Activated CD8-positive, alpha-beta memory T cell treated with anti-CD3 and anti-CD28 coated beads for 48 hours (primary cell): ENCODE measurements around the gene ACER3.
"Not testable (repeated sequence)": the region's sequence is repeated elsewhere in the genome, so short reads cannot be mapped to it uniquely, and the experiment has no call there.

Source experiments
- DNase-seq, 3 experiments: peaks; one replicate each; pipeline ENCODE4 v3.0.0-alpha.2; 2020; ENCODE audit warnings: low read depth in 2 of 3, low spot score in 2 of 3

ACER3 gene

DNA sequence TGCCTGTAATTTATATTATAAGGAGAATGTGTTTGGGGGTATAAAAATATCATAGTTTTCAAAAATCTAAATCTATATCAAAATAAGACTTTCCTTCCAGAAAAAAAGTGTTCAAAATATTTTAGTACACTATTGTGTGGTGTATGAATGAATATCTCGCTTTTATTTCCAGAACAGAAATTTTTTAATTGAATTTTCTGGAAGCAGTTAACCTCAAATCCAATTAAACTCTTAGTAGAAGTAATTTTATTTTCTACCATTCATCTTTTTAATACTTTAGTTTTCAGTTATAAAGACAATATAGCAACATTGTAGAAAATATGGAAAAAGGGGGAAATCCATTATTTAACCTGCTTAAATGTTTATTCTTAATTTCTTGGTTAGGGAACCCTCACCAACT, 58.7 kb downstream of the ACER3 start:
- no peak for DNase-seq

GRCh38 chr11:76919887-76920746, 59.4 kb downstream of the ACER3 start:
- peak; percentile 2 to 33 (median 5) for DNase-seq

- no peak for DNase-seq
These were observed 66.4 kb downstream of the ACER3 start for GRCh38 chr11:76927160-76927559.

DNA sequence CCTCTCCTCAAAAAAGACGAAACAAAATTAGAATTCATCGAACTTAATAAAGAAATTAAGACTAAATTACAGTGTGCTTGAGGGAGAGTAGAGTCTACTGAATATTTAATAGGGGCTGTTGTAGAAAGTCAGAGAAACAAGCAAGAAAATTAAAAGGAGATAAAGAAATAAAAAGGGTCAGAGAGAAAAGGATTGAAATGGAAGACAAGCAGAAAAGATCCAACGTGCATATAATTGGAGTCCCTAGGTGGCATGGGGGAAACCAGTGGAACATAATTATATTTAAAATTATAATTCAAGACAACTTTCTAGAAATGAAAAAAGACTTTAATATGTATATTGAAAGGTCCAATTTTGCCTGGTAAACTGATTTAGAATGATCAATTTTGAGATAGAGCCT, 74.3 kb downstream of the ACER3 start:
- DNase-seq: no peak

GRCh38 chr11:76939219-76939631, 78.5 kb downstream of the ACER3 start:
- no peak for DNase-seq

DNA sequence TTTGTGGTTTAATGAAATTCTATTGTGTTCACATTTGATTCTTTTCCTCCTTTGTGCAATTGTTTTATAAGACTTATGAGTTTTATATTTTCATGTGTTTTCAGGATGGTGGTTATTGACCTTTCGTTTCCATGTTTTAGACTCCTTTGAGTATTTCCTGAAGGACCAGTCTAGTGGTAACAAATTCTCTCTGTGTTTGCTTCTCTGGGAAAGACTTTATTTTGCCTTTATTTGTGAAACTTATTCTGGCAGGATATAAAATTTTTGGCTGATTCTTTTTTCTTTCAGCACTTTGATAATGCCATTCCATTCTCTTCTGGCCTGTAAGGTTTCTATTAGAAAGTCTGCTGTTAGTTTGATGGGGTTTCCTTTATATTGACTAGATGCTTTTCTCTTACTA, 83.5 kb downstream of the ACER3 start:
- no peak for DNase-seq

- no peak for DNase-seq
These were observed 85.5 kb downstream of the ACER3 start for GRCh38 chr11:76946223-76946622.

DNA sequence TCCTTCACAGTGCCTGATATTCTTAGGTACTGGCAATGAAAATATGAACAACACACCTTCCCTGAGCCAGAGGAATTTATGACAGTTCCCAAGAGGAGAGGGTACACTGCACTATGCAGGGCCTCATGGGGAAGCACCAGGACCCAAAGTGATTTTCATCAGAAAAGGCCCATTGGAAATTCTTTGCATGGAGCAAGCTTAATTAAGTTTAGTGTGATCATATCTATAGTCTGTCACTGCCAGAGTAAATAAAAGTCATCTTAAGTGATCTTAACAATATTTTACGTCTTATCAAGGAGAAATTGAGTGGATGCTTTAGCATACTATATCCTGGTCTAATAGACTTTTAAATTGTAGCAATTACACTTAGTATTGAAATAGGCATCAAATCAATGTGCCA, 86.5 kb downstream of the ACER3 start:
- DNase-seq: no peak

DNA sequence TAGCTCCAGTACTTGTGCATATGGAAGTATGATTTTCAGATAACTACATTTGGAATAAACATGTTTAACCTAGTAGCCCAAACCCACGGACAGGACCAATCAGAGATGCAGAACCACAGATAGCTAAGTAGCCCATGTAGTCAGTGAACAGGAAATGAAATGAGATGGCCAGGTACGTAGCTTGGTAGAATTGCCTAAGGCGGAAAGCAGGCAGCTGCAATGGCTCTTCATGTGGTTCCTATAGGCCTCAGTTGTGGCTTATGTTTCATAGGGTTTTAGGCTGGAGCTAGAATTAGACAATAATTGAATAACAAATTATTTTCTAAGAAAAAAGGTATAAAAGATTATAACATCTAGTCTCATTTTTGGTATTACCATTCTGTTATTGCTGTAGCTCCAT, 87.1 kb downstream of the ACER3 start:
- DNase-seq: no peak

- no peak for DNase-seq
These were observed 94.9 kb downstream of the ACER3 start for GRCh38 chr11:76955459-76956114.

DNA sequence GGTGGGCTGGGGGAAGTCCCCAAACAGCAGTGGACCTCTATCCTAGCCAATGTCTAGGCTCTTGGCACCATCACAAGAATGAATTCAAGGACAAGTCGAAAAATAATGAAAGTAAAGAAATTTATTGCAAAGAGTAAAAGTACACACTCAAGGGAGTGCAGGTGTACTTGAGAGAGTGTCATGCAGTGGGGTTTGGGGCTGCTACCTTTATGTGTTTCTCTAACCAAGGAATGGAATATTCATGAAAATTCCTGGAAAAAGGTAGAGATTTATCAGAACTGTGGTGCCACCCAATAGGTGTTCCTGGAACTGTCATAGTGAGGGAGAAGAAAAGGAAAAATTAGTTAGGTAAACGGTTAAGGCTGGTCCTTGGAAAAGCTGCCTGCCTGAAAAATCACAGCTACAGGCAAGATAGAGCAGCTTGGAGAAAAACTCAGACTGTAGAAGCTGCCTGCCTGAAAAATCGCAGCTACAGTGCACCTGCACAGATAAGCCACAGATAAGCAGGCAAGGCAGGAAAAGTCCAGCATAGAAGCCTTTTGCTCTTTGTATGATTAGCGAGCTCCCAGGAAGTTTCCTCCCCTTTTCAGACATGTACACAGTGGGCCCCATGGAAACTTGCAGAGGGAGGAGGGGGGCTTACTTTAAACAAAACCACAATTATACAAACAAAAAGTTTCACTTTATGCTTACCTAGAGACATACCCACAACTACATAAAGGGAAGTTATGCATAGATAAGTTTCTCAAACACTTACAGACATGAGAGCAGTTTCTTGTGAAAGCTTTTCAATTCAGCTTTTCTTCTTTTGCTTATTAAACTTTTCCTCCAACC, 102.1 kb downstream of the ACER3 start:
- no peak for DNase-seq

GRCh38 chr11:76963417-76964168, 102.9 kb downstream of the ACER3 start:
- not testable (repeated sequence) for DNase-seq

DNA sequence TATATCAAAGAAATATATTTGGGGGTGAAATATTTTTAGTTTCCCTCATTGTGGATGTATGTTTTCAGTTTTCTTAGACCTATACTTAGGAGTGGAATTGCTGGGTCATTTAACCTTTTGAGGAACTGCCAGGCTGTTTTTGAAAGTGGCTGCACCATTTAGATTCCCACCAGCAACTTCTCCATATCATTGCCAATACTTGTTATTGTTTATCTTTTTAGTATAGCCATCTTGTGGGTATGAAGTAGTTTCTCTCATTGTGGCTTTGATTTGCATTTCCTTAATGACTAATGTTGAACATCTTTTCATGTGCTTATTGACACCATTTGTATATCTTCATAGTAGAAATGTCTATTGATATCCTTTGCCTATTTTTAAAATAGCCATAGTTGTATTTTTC, 111.3 kb downstream of the ACER3 start:
- no peak for DNase-seq

DNA sequence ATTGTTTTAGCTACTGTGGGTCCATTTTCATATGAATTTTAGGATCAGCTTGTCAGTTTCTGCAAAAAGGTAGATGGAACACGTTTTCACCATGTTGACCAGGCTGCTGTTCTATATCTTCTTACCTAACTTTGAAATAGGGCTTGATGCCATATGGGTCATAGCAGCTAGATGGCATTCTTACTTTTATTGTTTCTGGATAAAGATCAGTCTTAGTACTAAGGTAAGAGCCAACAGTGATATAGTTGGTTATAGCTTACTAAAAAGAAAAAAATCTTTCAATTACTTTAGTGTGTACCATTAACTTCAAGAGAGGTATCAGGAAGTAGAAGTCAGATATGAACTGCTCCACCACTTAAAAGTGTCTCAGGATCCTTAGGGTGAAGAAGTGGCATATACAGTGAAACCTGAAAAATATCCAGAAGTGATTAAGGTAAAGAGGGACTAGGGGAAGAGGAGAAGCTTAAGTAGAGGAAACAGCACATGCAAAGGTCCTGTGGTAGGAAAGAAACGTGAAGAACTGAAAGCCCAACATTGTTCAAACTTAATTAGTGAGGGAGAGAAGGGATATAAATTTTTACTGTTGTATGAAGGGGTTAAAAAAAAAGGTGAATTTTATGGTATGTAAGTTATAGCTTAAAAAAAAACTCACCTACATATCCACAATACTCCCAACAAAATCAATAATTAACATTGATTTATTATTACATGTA, 113.6 kb downstream of the ACER3 start:
- DNase-seq: no peak

- no peak for DNase-seq
These were observed 114.8 kb downstream of the ACER3 start for GRCh38 chr11:76975513-76975912.

DNA sequence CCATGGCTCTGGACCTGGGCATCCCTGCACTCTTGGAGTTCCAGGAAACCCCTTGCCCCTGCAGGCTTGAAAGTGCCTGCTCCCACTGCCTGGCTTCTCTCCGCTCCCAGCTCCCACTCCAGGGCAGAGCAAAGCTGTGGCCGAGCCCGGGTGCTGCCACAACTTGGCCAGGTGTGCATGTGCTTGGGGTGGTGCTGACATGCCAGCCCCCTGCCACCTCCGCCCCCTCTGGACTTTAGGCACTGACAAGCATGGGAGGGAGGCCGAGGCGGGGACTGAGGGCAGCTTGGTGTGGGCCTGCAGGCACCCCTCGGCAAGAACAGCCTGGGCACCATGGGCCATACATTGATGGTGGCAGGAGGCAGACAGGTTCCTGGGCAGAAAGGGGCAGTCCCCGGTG, 117.1 kb downstream of the ACER3 start:
- no peak for DNase-seq

- no peak for DNase-seq
These were observed 117.5 kb downstream of the ACER3 start for GRCh38 chr11:76978239-76978638.

- DNase-seq: no peak
These were observed 118.1 kb downstream of the ACER3 start for GRCh38 chr11:76978818-76979217.

GRCh38 chr11:76980196-76980595, 119.5 kb downstream of the ACER3 start:
- DNase-seq: no peak

DNA sequence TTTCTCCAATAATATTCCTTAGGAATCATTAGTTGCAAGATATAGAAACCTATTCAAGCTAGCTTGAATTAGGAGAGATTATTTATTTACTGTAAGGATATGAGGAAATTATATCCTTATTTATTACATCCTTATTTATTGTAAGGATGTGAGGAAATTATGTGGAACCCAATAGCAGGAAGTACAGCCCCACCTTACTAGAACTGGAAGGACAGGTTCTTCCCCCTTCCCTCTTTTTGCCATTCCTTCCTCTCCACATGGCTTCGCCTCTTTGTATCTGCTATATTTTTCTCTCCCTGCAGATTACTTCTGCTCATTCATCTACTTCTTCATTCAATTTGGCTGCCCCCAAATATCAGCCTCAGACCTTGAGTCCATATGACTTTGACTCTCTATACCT, 124.0 kb downstream of the ACER3 start:
- no peak for DNase-seq
